Kidney tubule cell (primary cell): ENCODE data around the gene LMNA.
"Not testable (repeated sequence)": the region's sequence is repeated elsewhere in the genome, so short reads cannot be mapped to it uniquely, and the experiment has no call there.

ENCODE experiments used
- DNase-seq: peaks from one replicate; pipeline ENCODE4 v3.0.0-alpha.2; 2018; ENCODE audit warnings: low spot score

Gene LMNA

DNA sequence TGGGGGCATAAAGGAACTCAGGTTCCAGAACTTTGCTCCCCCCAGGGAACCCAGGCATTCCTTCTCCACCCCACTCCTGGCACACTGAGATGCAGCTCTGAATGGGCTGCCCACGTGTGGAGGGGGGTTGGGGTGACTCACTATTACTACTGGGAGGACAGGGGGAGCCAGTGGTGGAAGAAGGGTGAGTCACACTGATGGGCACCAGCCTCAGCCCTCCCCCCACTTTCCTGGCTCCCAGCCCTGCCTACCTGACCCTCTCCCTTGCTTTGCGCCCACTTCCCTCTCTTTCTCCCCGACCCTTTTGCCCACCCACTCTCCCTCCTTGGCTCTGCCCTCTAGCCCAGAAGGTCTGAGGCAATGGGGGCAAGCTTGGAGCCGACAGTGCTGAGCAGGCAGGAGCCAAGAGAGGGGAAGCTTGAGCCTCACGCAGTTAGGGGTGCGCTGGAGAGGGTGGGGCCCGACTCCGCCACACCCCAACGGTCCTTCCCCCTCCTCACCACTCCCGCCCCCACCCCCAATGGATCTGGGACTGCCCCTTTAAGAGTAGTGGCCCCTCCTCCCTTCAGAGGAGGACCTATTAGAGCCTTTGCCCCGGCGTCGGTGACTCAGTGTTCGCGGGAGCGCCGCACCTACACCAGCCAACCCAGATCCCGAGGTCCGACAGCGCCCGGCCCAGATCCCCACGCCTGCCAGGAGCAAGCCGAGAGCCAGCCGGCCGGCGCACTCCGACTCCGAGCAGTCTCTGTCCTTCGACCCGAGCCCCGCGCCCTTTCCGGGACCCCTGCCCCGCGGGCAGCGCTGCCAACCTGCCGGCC, at the start of gene LMNA:
LMNA (plus strand) TSS at position 611 of the 818 bp plus-strand sequence. CDS start 208 bp downstream, outside the sequence.
- peak; percentile 97 for DNase-seq

DNA sequence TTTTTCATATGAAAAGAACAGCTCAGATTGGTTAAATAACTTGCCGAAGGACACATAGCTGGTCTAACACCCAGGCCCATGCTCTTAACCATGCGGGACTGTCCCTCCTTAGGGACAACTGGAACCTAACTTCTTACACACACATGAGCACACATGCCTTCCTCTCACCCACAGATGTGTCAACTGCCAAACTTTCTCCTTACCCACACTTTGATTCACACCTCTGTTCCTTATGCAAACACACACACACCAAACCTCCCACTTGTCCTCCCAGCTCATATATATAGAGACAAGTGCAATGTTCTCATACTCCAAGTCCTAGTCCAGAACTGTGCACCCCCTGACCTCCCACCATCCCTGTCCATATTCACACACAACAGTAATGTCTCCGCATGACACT, 49.3 kb upstream of the LMNA start:
- no peak for DNase-seq

DNA sequence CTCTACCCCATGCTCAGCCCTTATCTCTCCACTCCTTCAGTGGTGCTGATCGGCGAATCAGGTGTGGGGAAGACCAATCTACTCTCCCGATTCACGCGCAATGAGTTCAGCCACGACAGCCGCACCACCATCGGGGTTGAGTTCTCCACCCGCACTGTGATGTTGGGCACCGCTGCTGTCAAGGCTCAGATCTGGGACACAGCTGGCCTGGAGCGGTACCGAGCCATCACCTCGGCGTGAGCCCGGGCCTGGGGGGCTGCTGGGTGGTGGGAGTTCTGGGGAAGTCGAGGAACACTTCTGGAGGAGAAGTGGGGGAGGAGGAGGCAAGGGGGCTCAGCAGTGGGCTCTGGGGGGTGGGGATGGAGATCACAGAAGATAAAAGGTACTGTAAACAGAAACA, 48.6 kb upstream of the LMNA start:
- no peak for DNase-seq

DNA sequence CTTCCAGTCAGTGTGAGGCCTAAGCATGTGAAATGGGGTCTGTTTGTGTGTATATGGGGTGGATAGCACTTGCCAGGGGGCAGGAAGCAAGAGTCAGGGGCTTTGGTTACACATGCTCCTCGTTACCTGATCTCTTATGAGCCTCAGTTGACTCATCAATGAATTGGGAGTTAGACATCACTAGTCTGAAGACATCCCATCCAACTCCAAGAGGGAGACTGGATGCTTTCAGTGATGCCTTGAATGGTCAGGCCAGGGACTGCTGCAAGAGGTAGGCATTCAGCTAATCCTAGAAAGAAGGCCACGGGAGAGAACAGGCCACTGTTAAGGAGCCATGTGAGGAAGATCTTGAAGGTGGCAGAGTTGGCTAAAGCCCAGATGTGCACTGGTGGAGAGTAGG, 47.2 kb upstream of the LMNA start:
- DNase-seq = no peak

DNA sequence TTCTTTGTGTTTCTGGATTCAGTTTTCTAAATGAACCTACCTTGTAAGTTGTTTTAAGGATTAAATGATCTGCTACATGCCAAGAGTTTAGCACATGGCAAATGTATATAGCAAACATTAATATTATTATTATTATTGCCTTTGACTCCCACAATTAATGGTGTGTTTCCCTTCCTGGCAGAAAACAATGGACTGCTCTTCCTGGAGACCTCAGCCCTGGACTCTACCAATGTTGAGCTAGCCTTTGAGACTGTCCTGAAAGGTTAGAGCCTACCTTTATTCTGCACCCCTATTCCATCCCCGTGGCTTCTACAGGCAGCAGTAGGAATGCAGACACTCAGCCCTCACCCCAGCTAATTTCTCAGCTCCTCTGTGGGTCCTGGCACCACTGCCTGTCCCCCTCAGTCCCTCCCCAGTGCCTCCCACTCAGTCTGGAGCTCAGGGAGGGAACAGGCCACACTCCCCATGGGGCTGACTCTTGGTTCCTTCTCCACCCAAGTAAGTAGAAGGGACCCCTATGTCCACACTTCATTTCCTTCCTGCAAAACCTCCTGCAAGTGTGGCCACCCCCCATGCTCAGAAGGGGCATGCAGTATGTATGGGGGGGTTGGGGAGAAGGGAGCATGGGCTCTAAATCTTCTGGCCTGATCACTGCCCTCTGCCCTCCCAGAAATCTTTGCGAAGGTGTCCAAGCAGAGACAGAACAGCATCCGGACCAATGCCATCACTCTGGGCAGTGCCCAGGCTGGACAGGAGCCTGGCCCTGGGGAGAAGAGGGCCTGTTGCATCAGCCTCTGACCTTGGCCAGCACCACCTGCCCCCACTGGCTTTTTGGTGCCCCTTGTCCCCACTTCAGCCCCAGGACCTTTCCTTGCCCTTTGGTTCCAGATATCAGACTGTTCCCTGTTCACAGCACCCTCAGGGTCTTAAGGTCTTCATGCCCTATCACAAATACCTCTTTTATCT, 44.7 kb upstream of the LMNA start:
- DNase-seq = no peak

DNA sequence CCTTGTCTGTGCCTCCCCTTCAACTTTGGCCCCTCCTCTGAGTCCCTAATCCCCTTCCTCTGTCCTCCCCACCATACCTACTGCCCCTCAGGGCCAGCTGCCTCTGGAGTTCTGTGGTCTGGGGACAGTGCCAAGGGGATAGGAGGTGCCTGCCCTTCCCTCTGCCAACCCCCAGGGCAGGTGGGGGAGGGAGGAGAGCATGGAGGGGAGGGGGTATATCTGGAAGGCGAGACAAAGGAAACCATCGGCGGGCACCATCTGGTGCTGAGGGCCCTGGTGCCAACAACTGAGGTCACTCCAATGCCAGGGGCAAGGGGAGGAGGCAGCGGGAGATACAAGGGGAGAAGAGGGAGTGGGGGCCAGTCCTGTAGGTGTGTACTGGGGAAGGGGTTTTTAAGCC, 44.0 kb upstream of the LMNA start:
- no peak for DNase-seq

DNA sequence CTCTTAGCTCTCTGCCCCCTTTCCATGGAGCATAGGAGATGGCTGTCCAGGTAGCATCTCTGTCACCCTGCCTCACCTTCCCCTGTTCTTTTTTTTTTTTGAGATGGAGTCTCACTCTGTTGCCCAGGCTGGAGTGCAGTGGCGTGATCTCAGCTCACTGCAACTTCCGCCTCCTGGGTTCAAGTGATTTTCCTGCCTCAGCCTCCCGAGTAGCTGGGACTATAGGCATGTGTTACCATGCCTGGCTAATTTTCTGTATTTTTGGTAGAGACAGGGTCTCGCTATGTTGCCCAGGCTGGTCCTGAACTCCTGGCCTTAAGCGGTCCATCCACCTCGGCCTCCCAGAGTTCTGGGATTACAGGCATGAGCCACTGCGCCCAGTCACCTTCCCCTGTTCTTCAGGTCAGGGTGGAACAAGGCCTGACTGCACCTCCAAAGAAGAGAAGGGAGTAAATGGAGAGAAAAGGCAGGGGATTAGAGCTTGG, 43.1 kb upstream of the LMNA start:
- DNase-seq = not testable (repeated sequence)

DNA sequence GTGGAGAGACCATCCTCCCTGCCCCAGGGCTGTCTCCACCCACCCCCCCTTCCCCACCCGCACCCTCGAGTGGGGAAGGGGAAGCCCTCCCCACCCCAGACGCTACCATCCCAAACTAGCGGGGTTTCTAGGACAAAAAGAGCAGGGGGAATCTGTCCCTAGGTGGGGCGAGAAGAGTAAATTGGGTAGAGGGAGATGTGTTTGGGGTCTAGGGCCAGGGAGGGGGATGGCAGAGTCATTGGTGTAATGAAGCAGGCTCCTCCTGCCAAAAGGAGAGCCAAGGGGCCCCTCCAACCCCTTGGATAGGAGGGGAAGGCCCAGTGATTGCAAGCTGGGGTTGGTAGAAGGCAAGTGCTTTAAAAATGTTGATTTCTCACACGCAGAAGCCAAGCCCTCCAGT, 42.3 kb upstream of the LMNA start:
- no peak for DNase-seq

DNA sequence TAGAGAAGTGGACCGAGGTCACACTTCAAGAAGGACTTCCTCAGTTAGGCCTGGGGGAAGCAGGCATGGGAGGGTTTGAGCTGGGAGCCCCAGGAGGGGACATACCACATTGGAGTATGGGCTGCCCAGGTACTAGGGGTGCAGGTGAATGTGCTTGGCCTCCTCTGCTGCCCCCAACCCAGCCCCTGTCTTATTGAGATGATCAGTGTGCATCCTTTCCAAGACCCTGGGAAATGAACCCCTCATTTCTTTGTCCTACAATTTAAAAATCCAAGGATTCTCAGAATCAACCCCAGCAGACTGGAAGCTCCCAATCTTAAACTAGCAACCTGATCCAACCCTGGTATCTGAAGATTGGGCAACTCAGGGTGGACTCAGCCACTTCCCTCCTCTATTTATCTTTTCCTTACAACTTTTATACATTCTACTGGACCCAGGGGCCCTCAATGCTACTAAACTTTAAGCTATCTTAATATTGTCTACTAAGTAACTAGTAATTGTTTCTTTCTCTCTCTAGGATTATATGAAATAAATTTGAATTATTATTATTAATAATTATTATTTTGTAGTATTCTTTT, 41.3 kb upstream of the LMNA start:
- no peak for DNase-seq

DNA sequence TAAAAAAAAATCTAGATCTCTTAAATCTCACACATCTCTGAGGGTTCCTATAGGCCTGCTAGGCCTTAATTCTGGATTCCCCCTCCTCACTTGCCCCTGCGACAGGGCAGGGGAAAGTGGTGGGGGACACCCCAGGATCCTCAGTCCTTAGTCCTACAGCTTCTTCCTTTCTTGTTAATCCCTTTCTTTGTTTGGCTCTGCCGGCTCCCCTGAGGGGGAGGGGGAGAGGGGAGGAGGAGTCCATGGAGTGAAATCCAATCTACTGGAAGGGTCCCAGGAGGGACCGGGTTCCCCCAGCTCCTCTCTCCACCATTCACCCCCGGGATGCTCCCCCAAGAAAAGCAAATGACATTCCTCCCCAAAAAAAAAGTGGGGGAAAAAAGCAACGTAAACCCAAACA, 40.8 kb upstream of the LMNA start:
- no peak for DNase-seq

DNA sequence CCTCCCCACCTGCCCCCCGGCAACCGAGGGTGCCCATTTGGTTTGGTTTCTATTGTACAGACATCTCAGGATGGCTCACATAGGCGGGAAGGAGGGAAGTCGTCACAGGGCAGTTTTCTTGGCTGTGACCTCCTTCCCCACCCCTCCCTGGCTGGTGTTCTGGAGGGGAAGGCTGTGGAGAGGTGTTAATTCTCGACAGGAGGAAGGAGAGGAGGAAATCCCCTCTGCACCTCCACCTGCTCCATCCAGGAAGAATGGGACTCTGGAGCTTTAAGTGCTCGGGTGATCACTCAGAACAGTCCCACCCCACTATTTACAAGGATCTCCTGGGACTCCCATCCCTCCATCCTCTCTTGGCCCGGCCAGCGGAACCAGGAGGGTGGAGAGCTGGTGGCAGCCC, 39.9 kb upstream of the LMNA start:
- no peak for DNase-seq

DNA sequence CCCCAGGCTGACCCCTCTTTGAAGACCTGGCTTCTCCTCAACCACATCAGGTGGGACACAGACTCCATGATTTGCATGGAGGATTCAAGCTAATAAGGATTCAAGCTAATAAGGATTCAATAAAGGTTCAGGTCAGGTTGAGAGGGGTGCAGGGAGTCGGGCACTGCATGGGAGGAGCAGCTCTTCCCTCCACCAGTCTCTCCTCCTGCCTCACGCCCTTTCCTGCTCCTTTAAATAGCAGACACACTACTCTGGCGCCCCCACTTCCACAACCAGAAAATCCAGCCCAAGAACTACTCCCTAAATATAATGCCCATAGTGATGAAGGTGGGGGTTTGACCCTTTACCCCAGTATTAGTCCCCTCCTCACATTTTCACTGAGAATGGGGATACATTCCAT, 39.3 kb upstream of the LMNA start:
- no peak for DNase-seq

DNA sequence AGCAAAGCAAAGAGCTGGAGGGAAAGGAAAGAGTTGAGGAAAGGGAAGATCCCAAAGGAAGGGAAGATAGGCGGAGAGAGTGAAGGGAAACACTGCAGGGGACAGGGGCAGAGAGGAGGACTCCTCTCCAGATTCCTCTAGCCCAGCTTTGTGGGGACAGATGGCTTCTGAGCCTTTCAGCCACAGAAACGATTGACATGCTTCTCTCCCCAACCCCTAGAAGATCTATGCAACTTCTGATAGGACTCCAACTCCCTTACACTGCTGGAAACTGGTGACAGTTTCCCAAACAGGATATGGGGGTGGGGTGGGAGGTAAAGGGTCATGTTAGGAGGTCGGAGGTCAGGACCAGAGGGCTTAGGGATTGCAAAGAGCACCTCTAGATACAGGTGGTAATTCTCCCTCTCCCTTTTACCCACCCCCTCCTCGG, 38.7 kb upstream of the LMNA start:
- no peak for DNase-seq

DNA sequence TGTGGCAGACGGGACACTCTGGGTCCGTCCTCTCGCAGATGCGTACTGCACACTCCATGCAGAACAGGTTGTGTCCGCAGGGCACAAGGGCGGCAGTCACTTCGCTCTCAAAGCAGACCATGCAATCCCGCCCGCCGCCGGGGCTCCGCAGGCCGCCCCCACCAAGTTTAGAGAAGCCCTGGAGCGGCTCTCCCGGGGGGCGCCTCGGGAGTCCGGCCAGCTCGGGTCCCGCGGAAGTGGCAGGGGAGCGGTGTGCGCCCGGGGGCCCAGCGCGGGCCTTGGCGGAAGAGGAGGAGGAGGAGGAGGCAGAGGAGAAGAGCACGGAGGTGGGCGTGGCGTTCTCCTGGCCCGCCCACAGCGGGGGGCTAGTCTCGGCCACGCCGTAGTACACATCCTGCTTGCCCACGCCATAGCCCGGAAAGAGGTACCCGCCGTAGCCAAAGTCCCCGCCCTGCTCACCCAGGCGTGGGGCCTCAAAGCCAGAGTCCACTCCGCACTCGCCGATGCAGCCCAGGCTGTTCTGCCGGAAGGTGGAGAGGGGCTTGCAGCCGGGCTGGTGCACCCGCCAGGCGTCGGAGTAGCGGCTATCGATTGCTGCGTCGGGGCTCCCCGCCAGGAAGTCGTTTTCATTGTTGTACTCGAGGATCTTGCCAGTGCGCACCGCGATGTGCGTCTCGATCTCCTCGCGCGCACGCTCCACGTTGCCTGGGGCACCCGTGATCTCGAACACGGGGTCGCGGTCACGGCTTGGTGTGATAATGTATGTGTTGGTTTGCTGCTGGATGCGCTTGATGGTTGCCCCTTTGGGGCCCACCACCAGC, 37.7 kb upstream of the LMNA start:
- DNase-seq = peak; percentile 49

DNA sequence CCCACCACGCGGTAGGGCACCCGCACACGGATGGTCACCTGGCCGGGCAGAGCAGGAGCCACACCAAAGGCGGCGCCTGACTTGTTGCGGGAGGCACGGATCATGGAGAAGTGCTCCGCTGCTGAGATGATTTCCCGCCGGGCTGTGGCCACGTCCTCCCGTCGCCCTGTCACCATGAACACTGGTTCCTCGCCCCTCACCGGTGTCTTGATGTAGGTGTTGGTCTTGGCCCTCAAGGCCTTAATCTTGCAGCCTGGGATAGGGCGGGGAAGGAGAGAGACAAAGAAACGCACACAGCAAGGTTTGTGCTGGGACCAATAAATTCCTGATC, 37.1 kb upstream of the LMNA start:
- no peak for DNase-seq

DNA sequence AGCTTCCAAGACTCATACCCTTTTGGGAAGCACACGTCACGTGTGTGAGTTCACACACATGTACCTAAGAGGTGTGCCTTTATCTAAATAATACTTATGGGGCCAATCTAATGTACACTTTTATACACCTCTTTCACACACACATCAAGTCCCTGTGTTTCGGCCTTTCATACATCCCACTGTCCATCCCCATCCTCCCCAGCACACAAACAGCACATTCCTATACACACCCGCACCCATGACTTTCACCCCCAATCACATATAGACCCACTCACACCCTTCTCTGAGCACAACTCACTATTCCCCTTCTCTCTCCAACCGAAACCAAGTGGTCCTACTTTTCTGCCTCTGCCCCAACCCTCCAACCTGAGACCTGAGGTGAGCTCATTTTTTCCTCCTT, 35.8 kb upstream of the LMNA start:
- no peak for DNase-seq

DNA sequence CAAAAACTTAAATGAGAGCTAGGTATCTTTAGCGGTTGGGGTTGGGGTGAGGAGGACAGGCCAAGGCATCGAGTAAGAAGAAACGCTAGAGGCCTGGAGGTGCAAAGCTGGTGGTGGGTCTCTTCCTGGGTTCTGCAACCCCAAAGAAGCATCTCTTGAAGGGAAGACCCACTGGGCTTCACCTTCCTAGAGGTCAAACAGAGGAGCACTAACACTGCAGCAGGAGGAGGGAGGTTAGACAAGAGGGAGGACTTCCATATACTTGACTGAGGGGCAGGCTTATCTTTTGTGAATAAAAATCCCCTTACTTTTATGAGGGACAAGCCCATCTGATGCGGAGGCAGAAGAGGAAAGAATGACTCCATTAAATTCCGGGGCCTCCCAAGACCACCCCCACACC, 34.7 kb upstream of the LMNA start:
- DNase-seq = no peak

DNA sequence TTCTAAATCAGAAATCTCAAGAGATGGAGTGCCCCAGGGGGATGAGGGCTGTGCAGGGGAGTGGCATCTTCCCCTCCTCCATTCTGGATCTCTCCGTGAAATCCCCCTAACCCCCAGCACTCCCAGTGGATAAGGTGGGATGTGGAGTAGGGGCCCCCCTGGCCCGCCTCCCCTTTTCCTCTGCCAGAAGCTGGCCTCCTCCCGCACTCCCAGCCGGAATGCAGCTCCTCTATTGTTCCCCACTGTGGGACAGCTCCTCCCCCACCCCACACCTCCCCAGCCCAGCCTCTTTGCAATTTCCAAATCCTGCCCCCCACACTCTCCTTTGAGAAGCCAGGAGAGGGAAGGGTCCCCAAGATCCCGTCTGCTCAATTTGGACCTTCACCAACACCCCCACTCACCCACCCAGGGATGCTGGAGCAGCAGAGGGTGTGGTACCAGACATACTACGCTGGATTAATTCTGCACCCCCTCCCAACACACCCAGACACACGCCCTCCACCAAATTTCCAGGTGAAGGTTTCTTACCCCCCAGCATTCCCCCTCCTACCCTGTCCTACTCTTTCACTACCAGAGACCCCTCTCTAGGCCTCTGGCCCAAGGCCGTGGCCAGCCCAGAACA, 34.2 kb upstream of the LMNA start:
- DNase-seq = no peak

DNA sequence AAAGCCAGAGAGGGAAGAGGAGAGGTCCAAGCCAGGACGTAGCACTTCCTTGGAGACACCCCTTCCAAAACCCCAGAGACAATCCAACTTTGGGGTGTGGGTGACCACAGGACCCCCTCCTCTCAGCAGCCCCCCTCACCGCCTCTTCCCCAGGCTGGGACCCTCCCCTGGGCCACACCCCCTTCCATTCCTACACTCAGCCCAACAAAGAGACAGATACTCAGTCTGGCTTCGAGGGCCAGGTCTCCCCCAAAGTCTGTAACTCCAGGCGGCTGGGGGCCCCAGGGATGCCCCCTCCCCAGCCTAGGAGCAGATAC, 33.7 kb upstream of the LMNA start:
- DNase-seq = no peak

DNA sequence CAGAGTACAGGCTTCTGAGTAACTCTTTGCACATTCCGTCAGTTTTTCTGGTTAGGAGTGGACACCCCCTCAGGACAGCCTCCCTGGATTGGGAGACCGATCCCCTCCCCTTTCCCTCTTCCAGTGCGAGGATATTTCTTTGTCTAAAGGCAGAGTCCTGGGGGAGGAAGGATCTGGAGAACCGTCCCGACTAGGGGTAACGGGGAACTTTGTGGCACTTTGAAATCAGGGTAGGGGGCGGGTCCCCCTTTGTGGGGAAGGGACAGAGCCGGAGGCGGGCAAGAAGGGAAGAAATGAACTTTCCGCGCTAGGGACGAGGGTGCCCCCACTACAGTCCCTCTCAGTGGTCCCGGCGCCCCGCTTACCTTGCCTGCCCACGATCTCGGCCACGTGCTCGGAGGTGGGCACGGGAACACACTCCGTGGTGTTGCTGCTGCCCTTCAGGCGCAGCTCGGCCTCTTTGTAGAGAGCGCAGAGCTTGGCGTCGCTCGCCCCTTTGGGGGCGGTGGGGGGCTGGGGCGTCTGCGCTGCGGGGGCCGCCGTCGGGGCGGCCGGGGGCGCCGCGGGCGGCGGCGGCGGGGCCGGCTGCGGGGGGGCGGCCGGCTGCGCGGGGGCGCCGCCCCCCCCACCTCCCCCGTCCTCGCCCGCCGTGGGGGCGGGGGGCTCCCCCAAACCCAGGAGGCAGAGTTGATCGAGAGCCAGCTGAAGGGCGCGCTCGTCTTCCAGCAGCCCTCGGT, 33.2 kb upstream of the LMNA start:
- DNase-seq = no peak

DNA sequence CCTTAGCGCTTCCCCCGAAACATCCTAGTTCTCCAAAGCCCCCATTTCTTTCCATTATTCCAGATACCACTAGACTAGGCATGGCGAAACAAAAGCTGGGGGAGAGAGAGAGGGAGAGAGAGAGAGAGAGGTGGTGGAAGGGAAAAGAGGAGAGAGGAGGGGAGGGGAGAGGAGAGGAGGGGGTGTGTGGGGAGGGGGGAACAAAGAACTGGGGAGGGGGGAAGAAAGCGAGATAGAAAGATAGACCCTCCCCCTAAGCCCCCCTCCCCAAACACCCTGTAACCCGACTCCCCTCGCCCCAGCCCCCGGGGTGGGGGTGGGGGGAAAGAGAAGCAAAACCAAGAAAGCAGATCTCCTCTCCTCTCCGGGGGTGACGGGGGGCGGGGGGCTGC, 32.6 kb upstream of the LMNA start:
- no peak for DNase-seq
